ENCODE results near the gene PEX14. TPM values are rescaled to one million over a fixed set of nuclear protein-coding genes. Genes with fewer than 3 reads are reported as not detected.

PEX14 gene
- total and polyA plus RNA-seq, 2 donors (not counting 3 experiments of a cell fraction or from before 2014, with no cell fraction given) = 19.5 to 26.5 TPM

- peak overlapping the region; percentile 80 for H3K4me2 ChIP-seq (ENCODE audit: insufficient read depth, low read length)
- H3K9me1 ChIP-seq (replicated peaks; ENCODE audit: control insufficient read depth, extremely low read depth, insufficient read depth, low read length) = no peaks in the 10 kb centered on the region
- H3K4me1 ChIP-seq (ENCODE audit: control insufficient read depth, extremely low read depth, insufficient read depth, low read length) = peaks cover 8% of the 10 kb centered on the region
- no peak for TF ChIP-seq GATA2 (IDR thresholded peaks at IDR 0.05; ENCODE audit: insufficient read depth, insufficient read length, low read depth, low read length)
- no peak for TF ChIP-seq JUN (IDR thresholded peaks at IDR 0.05; ENCODE audit: borderline replicate concordance, insufficient read depth, insufficient read length, low read depth)
- no peak for TF ChIP-seq POLR2A (IDR thresholded peaks at IDR 0.05; ENCODE audit: low read depth, low read length)
- DNase-seq (ENCODE audit: low read depth, low spot score) (no peak), FAIRE-seq (no peak)
- ChIA-PET CTCF (interaction anchor here (0.6 kb wide), 1 partner anchor 1710 kb away, joined by 3 read pairs; no protein-coding TSS in a partner anchor), POLR2A (no interaction called here)
- H3K4me3 ChIP-seq (replicated peaks in 1 of 3; ENCODE audit: insufficient read depth in 1 of 3, low read depth in 1 of 3, low read length in 3 of 3) = peak overlapping the region; percentile 51 to 88 (median 83)
- peak overlapping the region; percentile 66 for H3K9ac ChIP-seq (replicated peaks; ENCODE audit: extremely low read depth, insufficient read depth, low read length)
- H2AFZ ChIP-seq (ENCODE audit: low read depth, low read length) = peak overlapping the region; percentile 67
- H3K27me3 ChIP-seq (ENCODE audit: control insufficient read depth in 2 of 2, insufficient read depth in 2 of 2, low read length in 2 of 2) = no peaks in the 10 kb centered on the region
- intact Hi-C loops (cut with micrococcal nuclease) (no loop called here), dilution Hi-C loops (cut with MboI; ENCODE audit: extremely low pct_ligation_motif_present, low sequenced_read_pairs) (no loop called here)
- H3K36me3 ChIP-seq (ENCODE audit: control insufficient read depth in 2 of 2, extremely low read depth in 1 of 2, insufficient read depth in 2 of 2, low read length in 2 of 2) = peaks cover 0 to 1% of the 10 kb centered on the region in 2 experiments
- peaks cover 48% of the 10 kb centered on the region for H3K79me2 ChIP-seq (ENCODE audit: control insufficient read depth, insufficient read depth, low read length)
- H3K9me3 ChIP-seq (replicated peaks; ENCODE audit: control insufficient read depth, insufficient read depth, low read length) = no peaks in the 10 kb centered on the region
- no peak overlapping the region for H3K27ac ChIP-seq (ENCODE audit: insufficient read depth, low read depth, low read length)
- BruUV-seq (replicated peaks) = no TSS peak
- H4K20me1 ChIP-seq (replicated peaks; ENCODE audit: control insufficient read depth, extremely low read depth, insufficient read depth, low read length) = no peaks in the 10 kb centered on the region
Observed at GRCh38 chr1:10475510-10475909, 760 bp downstream of the PEX14 start.

DNA sequence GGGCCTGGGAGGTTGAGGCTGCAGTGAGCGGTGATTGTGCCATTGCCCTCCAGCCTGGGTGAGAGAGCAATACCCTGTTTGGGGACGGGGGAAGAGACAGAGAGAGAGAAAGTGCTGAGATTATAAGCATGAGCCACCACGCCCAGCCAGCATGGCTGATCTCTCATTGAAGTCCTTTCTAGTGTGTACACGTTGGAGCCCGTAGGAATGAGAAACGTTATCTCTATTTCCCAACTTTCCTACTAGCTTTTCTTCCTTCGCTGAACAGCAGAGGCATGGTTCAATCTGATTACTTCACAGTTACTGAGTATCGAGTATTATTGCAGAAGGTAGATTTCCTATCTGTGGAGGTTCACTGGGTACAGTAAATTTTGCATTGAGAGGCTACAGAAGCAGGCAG lies 4.5 kb downstream of the PEX14 start:
- no peak overlapping the region for H3K9ac ChIP-seq (replicated peaks; ENCODE audit: extremely low read depth, insufficient read depth, low read length)
- H3K4me1 ChIP-seq (ENCODE audit: control insufficient read depth, extremely low read depth, insufficient read depth, low read length) = peaks cover 5% of the 10 kb centered on the region
- H3K4me2 ChIP-seq (ENCODE audit: insufficient read depth, low read length) = no peak overlapping the region
- POLR2A ChIA-PET = no interaction called here
- CTCF ChIA-PET = interaction anchor here (1.6 kb wide), 1 partner anchor 15 kb away, joined by 8 read pairs; no protein-coding TSS in a partner anchor
- H3K27me3 ChIP-seq (ENCODE audit: control insufficient read depth in 2 of 2, insufficient read depth in 2 of 2, low read length in 2 of 2) = no peaks in the 10 kb centered on the region
- H4K20me1 ChIP-seq (replicated peaks; ENCODE audit: control insufficient read depth, extremely low read depth, insufficient read depth, low read length) = no peaks in the 10 kb centered on the region
- no TSS peak for BruUV-seq (replicated peaks)
- intact Hi-C loops (cut with micrococcal nuclease) = no loop called here
- H3K79me2 ChIP-seq (ENCODE audit: control insufficient read depth, insufficient read depth, low read length) = peaks cover 54% of the 10 kb centered on the region
- no peak overlapping the region for H2AFZ ChIP-seq (ENCODE audit: low read depth, low read length)
- no peaks in the 10 kb centered on the region for H3K9me3 ChIP-seq (replicated peaks; ENCODE audit: control insufficient read depth, insufficient read depth, low read length)
- H3K27ac ChIP-seq (ENCODE audit: insufficient read depth, low read depth, low read length) = no peak overlapping the region
- DNase-seq (ENCODE audit: low read depth, low spot score) = no peak
- peaks cover 0 to 1% of the 10 kb centered on the region in 2 experiments for H3K36me3 ChIP-seq (ENCODE audit: control insufficient read depth in 2 of 2, extremely low read depth in 1 of 2, insufficient read depth in 2 of 2, low read length in 2 of 2)
- no peaks in the 10 kb centered on the region for H3K9me1 ChIP-seq (replicated peaks; ENCODE audit: control insufficient read depth, extremely low read depth, insufficient read depth, low read length)
- no peak for TF ChIP-seq POLR2AphosphoS5 (IDR thresholded peaks at IDR 0.05; ENCODE audit: insufficient read depth, low read depth, low read length)
- dilution Hi-C loops (cut with MboI; ENCODE audit: extremely low pct_ligation_motif_present, low sequenced_read_pairs) = no loop called here
- no peak overlapping the region for H3K4me3 ChIP-seq (replicated peaks in 1 of 3; ENCODE audit: insufficient read depth in 1 of 3, low read depth in 1 of 3, low read length in 3 of 3)
- FAIRE-seq = no peak

All from endothelial cell of umbilical vein (primary cell).